H1 (cell line): ENCODE results near the gene LPO. TPM values are rescaled to one million over a fixed set of nuclear protein-coding genes. Genes with fewer than 3 reads are reported as not detected.
A peak's percentile ranks its signal among the peaks of the same experiment; 100 is the strongest.

Source experiments
- CTCF ChIA-PET: fragments of 300-600 bp; sonication (Branson Sonifier 250); formaldehyde crosslinking; loops from one replicate; lab custom pipeline; 2021; ENCODE audit not compliant: partially characterized antibody; lab: Charles Lee
- POLR2A ChIA-PET: fragments of 300-600 bp; sonication (Branson Sonifier 250); formaldehyde crosslinking; loops from one replicate; lab custom pipeline; 2021; ENCODE audit warnings: inconsistent platforms; ENCODE audit not compliant: partially characterized antibody; lab: Charles Lee
- DNase-seq, 2 experiments: peaks; one replicate each; pipeline versions ENCODE4 v3.0.0 to v3.0.0-alpha.2; 2010 to 2022; ENCODE audit warnings: low spot score in 2 of 2, low read depth in 1 of 2, mixed read lengths in 1 of 2
- FAIRE-seq: peaks from 2 replicates; lab custom pipeline; 2011; peaks lifted over from hg19 to GRCh38; lab: Jason Lieb, UNC
- H2AFZ ChIP-seq: 2 replicates; pipeline ENCODE4 v1.8.1; 2012; ENCODE audit warnings: low read length, inconsistent platforms
- H2AK5ac ChIP-seq: 2 replicates; pipeline ENCODE4 v1.6.1; 2013; ENCODE audit warnings: low read depth, low read length
- H2BK120ac ChIP-seq: replicated peaks from 2 replicates; pipeline ENCODE3; 2013; ENCODE audit warnings: low read depth, low read length, inconsistent platforms
- H2BK12ac ChIP-seq: 2 replicates; pipeline ENCODE4 v1.6.1; 2013; ENCODE audit warnings: low read depth, low read length
- H2BK15ac ChIP-seq: 2 replicates; pipeline ENCODE4 v1.6.1; 2013; ENCODE audit warnings: low read length
- H2BK20ac ChIP-seq: 2 replicates; pipeline ENCODE4 v1.6.1; 2013; ENCODE audit warnings: low read length
- H2BK5ac ChIP-seq: 2 replicates; pipeline ENCODE4 v1.6.1; 2013; ENCODE audit warnings: low read depth, low read length
- H3K14ac ChIP-seq: 2 replicates; pipeline ENCODE4 v1.6.1; 2013; ENCODE audit warnings: inconsistent platforms; ENCODE audit not compliant: insufficient read length
- H3K18ac ChIP-seq: 2 replicates; pipeline ENCODE4 v1.6.1; 2013; ENCODE audit warnings: low read length; ENCODE audit errors: extremely low read depth
- H3K23ac ChIP-seq: 2 replicates; pipeline ENCODE4 v1.6.1; 2013; ENCODE audit warnings: inconsistent platforms; ENCODE audit not compliant: insufficient read length
- H3K23me2 ChIP-seq: 2 replicates; pipeline ENCODE4 v1.6.1; 2013; ENCODE audit warnings: low read depth, low read length
- H3K27ac ChIP-seq: 2 replicates; pipeline ENCODE4 v1.6.1; 2011; ENCODE audit warnings: low read depth, low read length, inconsistent platforms
- H3K27me3 ChIP-seq, 4 experiments: replicated peaks in 1 of 4; 1 replicate in 1 of 4; 2 replicates in 3 of 4; pipeline versions ENCODE4 v1.6.1 to v1.8.1; 2011 to 2013; ENCODE audit warnings: low read length in 3 of 4, mild to moderate bottlenecking in 3 of 4, inconsistent platforms in 2 of 4, mixed read lengths in 2 of 4, moderate library complexity in 1 of 4; ENCODE audit not compliant: control insufficient read depth in 3 of 4, insufficient read depth in 3 of 4; ENCODE audit errors: extremely low read depth in 1 of 4
- H3K36me3 ChIP-seq, 4 experiments: 2 replicates each; pipeline versions ENCODE4 v1.6.1 to v1.8.1; 2011 to 2013; ENCODE audit warnings: mild to moderate bottlenecking in 4 of 4, low read length in 3 of 4, moderate library complexity in 2 of 4, control low read depth in 1 of 4, inconsistent platforms in 1 of 4; ENCODE audit not compliant: insufficient read depth in 4 of 4, control insufficient read depth in 2 of 4
- H3K4ac ChIP-seq: replicated peaks from 2 replicates; pipeline ENCODE3; 2013; ENCODE audit warnings: low read length, low read depth, mixed read lengths, inconsistent platforms; ENCODE audit not compliant: insufficient read length
- H3K4me1 ChIP-seq, 4 experiments: replicated peaks in 1 of 4; 1 replicate in 1 of 4; 2 replicates in 3 of 4; pipeline versions ENCODE4 v1.6.1 to v1.8.1; 2011 to 2013; ENCODE audit warnings: low read length in 3 of 4, inconsistent platforms in 2 of 4, mixed read lengths in 1 of 4; ENCODE audit not compliant: insufficient read depth in 4 of 4, control insufficient read depth in 3 of 4
- H3K4me2 ChIP-seq, 2 experiments: 2 replicates each; pipeline versions ENCODE4 v1.6.1 to v1.8.1; 2011 to 2013; ENCODE audit warnings: low read depth in 2 of 2, low read length in 2 of 2, control low read depth in 1 of 2, inconsistent platforms in 1 of 2, mild to moderate bottlenecking in 1 of 2; ENCODE audit not compliant: insufficient read depth in 1 of 2
- H3K4me3 ChIP-seq, 4 experiments: fragments of 200-600, 300-600 bp in 1 of 4; sonication (generic), shearing (Covaris generic), sonication (Bioruptor Twin) in 1 of 4; 2 replicates each; pipeline versions ENCODE4 v1.5.1 to v1.8.1; 2011 to 2016; ENCODE audit warnings: low read length in 4 of 4, low read depth in 3 of 4, control low read depth in 2 of 4, inconsistent platforms in 2 of 4, mild to moderate bottlenecking in 2 of 4, mixed read lengths in 1 of 4, moderate library complexity in 1 of 4; ENCODE audit not compliant: insufficient read depth in 2 of 4; ENCODE audit errors: extremely low read depth in 1 of 4
- H3K56ac ChIP-seq: replicated peaks from 2 replicates; pipeline ENCODE3; 2013; ENCODE audit warnings: low read depth, mild to moderate bottlenecking, mixed read lengths, low read length, inconsistent platforms; ENCODE audit not compliant: insufficient read length
- H3K79me1 ChIP-seq: 2 replicates; pipeline ENCODE4 v1.6.1; 2013; ENCODE audit warnings: low read depth, low read length, control low read depth
- H3K79me2 ChIP-seq, 2 experiments: 2 replicates each; pipeline versions ENCODE4 v1.6.1 to v1.8.1; 2012 to 2013; ENCODE audit warnings: low read length in 2 of 2, mild to moderate bottlenecking in 2 of 2, inconsistent platforms in 1 of 2; ENCODE audit not compliant: insufficient read depth in 2 of 2, control insufficient read depth in 1 of 2
- H3K9ac ChIP-seq, 4 experiments: replicated peaks in 1 of 4; 1 replicate in 1 of 4; 2 replicates in 3 of 4; pipeline versions ENCODE4 v1.6.1 to v1.8.1; 2011 to 2013; ENCODE audit warnings: low read depth in 3 of 4, low read length in 3 of 4, control low read depth in 2 of 4, mild to moderate bottlenecking in 2 of 4, moderate library complexity in 2 of 4, inconsistent platforms in 1 of 4; ENCODE audit errors: extremely low read depth in 1 of 4
- H3K9me3 ChIP-seq, 2 experiments: 2 replicates each; pipeline versions ENCODE4 v1.6.1 to v1.8.1; 2012 to 2013; ENCODE audit warnings: mild to moderate bottlenecking in 2 of 2, moderate library complexity in 2 of 2, control low read depth in 1 of 2, inconsistent platforms in 1 of 2, low read depth in 1 of 2, low read length in 1 of 2, mixed read lengths in 1 of 2; ENCODE audit not compliant: insufficient read depth in 2 of 2
- H4K20me1 ChIP-seq, 2 experiments: replicated peaks in 1 of 2; 2 replicates each; pipeline versions ENCODE3 to v1.8.1; 2011 to 2013; ENCODE audit warnings: inconsistent platforms in 2 of 2, low read length in 2 of 2, mild to moderate bottlenecking in 1 of 2; ENCODE audit not compliant: insufficient read depth in 2 of 2, control insufficient read depth in 1 of 2
- H4K5ac ChIP-seq: 2 replicates; pipeline ENCODE4 v1.6.1; 2013; ENCODE audit warnings: low read length, low read depth, mixed read lengths, inconsistent platforms; ENCODE audit not compliant: insufficient read length
- H4K8ac ChIP-seq: 2 replicates; pipeline ENCODE4 v1.8.0; 2013; ENCODE audit warnings: mild to moderate bottlenecking, moderate library complexity, low read length, inconsistent platforms; ENCODE audit not compliant: insufficient read depth; ENCODE audit errors: extremely low read depth
- H4K91ac ChIP-seq: replicated peaks from 2 replicates; pipeline ENCODE3; 2013; ENCODE audit warnings: low read length, mixed read lengths, inconsistent platforms; ENCODE audit not compliant: insufficient read length
- BCL11A ChIP-seq, 2 experiments: IDR thresholded peaks; one replicate each; pipeline ENCODE4 v1.6.1; 2011; ENCODE audit warnings: low read depth in 2 of 2, low read length in 2 of 2, mild to moderate bottlenecking in 2 of 2
- CEBPB ChIP-seq: IDR thresholded peaks from 2 replicates; pipeline ENCODE4 v1.6.1; 2012; ENCODE audit warnings: low read depth, low read length
- GTF2F1 ChIP-seq: IDR thresholded peaks from 2 replicates; pipeline ENCODE4 v1.6.1; 2012; ENCODE audit warnings: low read depth, low read length, improper control_type of control experiment, borderline replicate concordance
- HDAC2 ChIP-seq, 2 experiments: fragments of 300-600 bp in 1 of 2; sonication (generic) in 1 of 2; IDR thresholded peaks; 2 replicates each; pipeline ENCODE4 v1.6.1; 2011 to 2012; ENCODE audit warnings: low read depth in 2 of 2, low read length in 2 of 2, mild to moderate bottlenecking in 2 of 2, moderate library complexity in 2 of 2, borderline replicate concordance in 1 of 2, inconsistent platforms in 1 of 2
- HDAC6 ChIP-seq: IDR thresholded peaks from one replicate; pipeline ENCODE4 v1.7.1; 2012; ENCODE audit warnings: low read depth, mild to moderate bottlenecking, inconsistent platforms, low read length, moderate library complexity
- JUN ChIP-seq: IDR thresholded peaks from 2 replicates; pipeline ENCODE4 v1.6.1; 2011; ENCODE audit warnings: low read depth, mild to moderate bottlenecking, improper control_type of control experiment, low read length
- MAX ChIP-seq: IDR thresholded peaks from 2 replicates; pipeline ENCODE4 v1.6.1; 2012; ENCODE audit warnings: inconsistent platforms
- NRF1 ChIP-seq: IDR thresholded peaks from 2 replicates; pipeline ENCODE4 v1.6.1; 2011; ENCODE audit warnings: mild to moderate bottlenecking, low read depth, low read length, improper control_type of control experiment
- RFX5 ChIP-seq: IDR thresholded peaks from 2 replicates; pipeline ENCODE4 v1.6.1; 2011; ENCODE audit warnings: low read depth, low read length, improper control_type of control experiment, borderline replicate concordance
- SAP30 ChIP-seq: fragments of 300-600 bp; sonication (generic); IDR thresholded peaks from 2 replicates; pipeline ENCODE4 v1.7.1; 2012; ENCODE audit warnings: low read length, moderate library complexity, mild to moderate bottlenecking, inconsistent platforms; ENCODE audit not compliant: insufficient read depth, insufficient replicate concordance
- SP4 ChIP-seq: IDR thresholded peaks from 2 replicates; pipeline ENCODE4 v1.6.1; 2012; ENCODE audit warnings: low read length, inconsistent platforms
- TCF12 ChIP-seq: IDR thresholded peaks from 2 replicates; pipeline ENCODE4 v1.6.1; 2011; ENCODE audit warnings: low read depth, mild to moderate bottlenecking, low read length
- WGBS, 2 experiments: shearing (Covaris generic) in 1 of 2; methylation state at CpG; one replicate each; pipeline versions ENCODE4 v1.1.6 to v1.1.7; 2013 to 2015; ENCODE audit warnings: low lambda C conversion rate in 2 of 2, mixed read lengths in 2 of 2, inconsistent platforms in 1 of 2, low coverage in 1 of 2, missing lambda C conversion rate in 1 of 2; ENCODE audit not compliant: insufficient replicate concordance in 2 of 2, insufficient coverage in 1 of 2, insufficient read length in 1 of 2; ENCODE audit errors: extremely low coverage in 1 of 2, missing lambda C conversion rate in 1 of 2; 5-methylcytosine and 5-hydroxymethylcytosine counted together
- polyA plus RNA-seq, 7 experiments: library from polyadenylated mRNA; depleted of rRNA in 3 of 7; stranded (reverse) in 5 of 7; unstranded in 2 of 7; fragments of >200 nt in 5 of 7; fragments of 200-250 nt in 2 of 7; gene quantifications; 1 replicate in 5 of 7; 2 replicates in 1 of 7; 4 replicates in 1 of 7; pipeline versions ENCODE4 v1.2.1 to v1.2.3, GENCODE V29; 2011 to 2013; ENCODE audit warnings: missing spikeins in 2 of 7, mixed read lengths in 2 of 7
- total RNA-seq: library from RNA; stranded (reverse); fragmentation: NEBNext Ultra II Directional; extraction: Animal tissue kit (Norgen Biotek cat#: 25700); gene quantifications from 2 replicates; pipeline ENCODE4 v1.2.1, GENCODE V29; 2021

Gene LPO
- total and polyA plus RNA-seq, 2 of the 8 experiments (the other 6 are each of a cell fraction or from before 2014, with no cell fraction given): 0.38 to 0.52 TPM

- Histone ChIP-seq H4K20me1 (no peaks in the 10 kb centered on the region), H3K9ac (no peak overlapping the region), H3K9me3 (no peaks in the 10 kb centered on the region), H2AFZ (no peak overlapping the region), H3K23ac (no peak overlapping the region), H3K14ac (no peak overlapping the region), H2BK5ac (no peak overlapping the region), H4K8ac (peak overlapping the region; percentile 16; the same call in 1 of the 2 replicates), H3K36me3 (no peaks in the 10 kb centered on the region), H3K56ac (no peak overlapping the region), H3K18ac (no peak overlapping the region), H3K4ac (no peak overlapping the region), H4K91ac (no peak overlapping the region), H2BK120ac (no peak overlapping the region), H3K79me2 (no peaks in the 10 kb centered on the region), H3K79me1 (no peaks in the 10 kb centered on the region), H3K23me2 (no peaks in the 10 kb centered on the region), H3K27me3 (no peaks in the 10 kb centered on the region; a peak in 1 of 7 replicates), H3K27ac (no peak overlapping the region), H2AK5ac (no peak overlapping the region), H3K4me2 (no peak overlapping the region), H2BK20ac (no peak overlapping the region), H4K5ac (no peak overlapping the region), H2BK15ac (no peak overlapping the region), H2BK12ac (no peak overlapping the region), H3K4me3 (no peak overlapping the region), H3K4me1 (no peaks in the 10 kb centered on the region)
- POLR2A ChIA-PET: interaction anchor here (1.1 kb wide), 1 partner anchor 245 kb away, joined by 5 read pairs; the partner anchor contains the start of gene MTMR4
- FAIRE-seq (no peak), DNase-seq (no peak)
- CTCF ChIA-PET: interaction anchor here (1.0 to 2.6 kb wide), 8 partner anchors 10 to 54 kb away, joined by 3 to 9 read pairs (median 6); partner anchors contain the start of gene MPO
- 84% methylated on average over 9 of the region's 9 CpGs; no CpG with 5 or more reads in 1 of the 2 experiments for WGBS, 2 experiments
- TF ChIP-seq GTF2F1 (no peak), TCF12 (no peak), CEBPB (no peak), SP4 (no peak), HDAC6 (no peak), BCL11A (IDR thresholded peaks at IDR 0.05; ENCODE audit: low read depth in 2 of 2, low read length in 2 of 2) (no peak), RFX5 (no peak), SAP30 (no peak), JUN (no peak), HDAC2 (IDR thresholded peaks at IDR 0.05; ENCODE audit: borderline replicate concordance in 1 of 2, low read depth in 2 of 2, low read length in 2 of 2) (no peak), NRF1 (no peak), MAX (no peak)
Observed at GRCh38 chr17:58269557-58270291, 31.3 kb downstream of the LPO start.
